IPS-18a (cell line): Measurements from ENCODE around the gene SPTB.

Experiments used
- H3K27ac ChIP-seq: one replicate; pipeline ENCODE4 v1.5.1; 2013; ENCODE audit warnings: low read length
- H3K27me3 ChIP-seq: one replicate; pipeline ENCODE4 v1.6.1; 2013; ENCODE audit warnings: mild to moderate bottlenecking, low read length; ENCODE audit not compliant: control insufficient read depth, insufficient read depth
- H3K36me3 ChIP-seq: one replicate; pipeline ENCODE4 v1.6.1; 2013; ENCODE audit warnings: low read depth, low read length; ENCODE audit not compliant: control insufficient read depth
- H3K4me1 ChIP-seq: one replicate; pipeline ENCODE4 v1.6.1; 2013; ENCODE audit warnings: low read depth, low read length; ENCODE audit not compliant: control insufficient read depth
- H3K4me3 ChIP-seq: one replicate; pipeline ENCODE4 v1.5.1; 2013; ENCODE audit warnings: low read length
- H3K9ac ChIP-seq: one replicate; pipeline ENCODE4 v1.6.1; 2013; ENCODE audit warnings: mild to moderate bottlenecking, low read length, moderate library complexity
- H3K9me3 ChIP-seq: one replicate; pipeline ENCODE4 v1.6.1; 2013; ENCODE audit warnings: low read depth, low read length; ENCODE audit not compliant: control insufficient read depth

Gene SPTB

DNA sequence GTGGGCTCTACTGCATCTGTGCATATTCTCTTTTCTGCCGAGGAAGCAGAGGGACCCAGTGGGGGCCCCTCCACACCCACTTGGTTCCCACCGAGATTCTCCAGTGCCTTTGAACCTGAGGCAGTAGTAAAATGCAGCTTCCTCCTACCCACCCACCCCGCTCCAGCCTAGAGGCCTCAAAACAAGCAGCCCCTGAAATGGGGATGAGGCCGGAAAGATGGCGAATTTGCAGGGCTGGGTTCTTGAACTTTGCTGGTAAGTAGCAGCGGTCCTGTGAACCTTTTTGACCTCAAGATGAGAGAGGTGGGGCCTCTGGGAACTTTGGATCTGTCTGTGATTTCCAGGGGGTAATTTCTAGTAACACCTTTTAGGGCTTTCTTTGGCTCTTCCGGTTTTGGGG, 160.1 kb downstream of the SPTB start:
- no peak overlapping the region for H3K4me3 ChIP-seq
- no peaks in the 10 kb centered on the region for H3K9me3 ChIP-seq
- H3K4me1 ChIP-seq, result peaks cover 88% of the 10 kb centered on the region
- H3K36me3 ChIP-seq, result no peaks in the 10 kb centered on the region
- H3K9ac ChIP-seq, result no peak overlapping the region
- no peak overlapping the region for H3K27ac ChIP-seq
- H3K27me3 ChIP-seq, result no peaks in the 10 kb centered on the region

DNA sequence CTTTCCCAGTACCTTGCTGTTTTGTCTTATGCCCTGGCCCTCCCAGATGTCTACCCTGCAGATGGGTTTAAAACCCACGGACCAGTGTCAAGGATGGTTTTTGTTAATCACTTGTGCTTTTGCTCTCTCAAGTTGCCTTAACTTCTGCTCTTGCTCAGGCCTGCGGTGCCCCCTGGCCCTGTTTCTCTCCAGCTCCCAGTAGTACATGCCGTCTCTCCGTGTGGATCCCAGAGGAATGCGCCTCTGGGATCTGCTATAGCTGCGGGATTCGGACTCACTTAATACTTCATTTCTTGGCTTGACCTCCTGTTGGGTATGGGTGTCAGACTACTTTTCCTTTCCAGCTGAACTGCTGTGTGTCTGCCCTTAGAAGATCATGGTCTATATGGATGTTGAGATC, 160.9 kb downstream of the SPTB start:
- Histone ChIP-seq H3K27me3 (no peaks in the 10 kb centered on the region), H3K36me3 (no peaks in the 10 kb centered on the region), H3K9me3 (no peaks in the 10 kb centered on the region), H3K4me1 (peaks cover 86% of the 10 kb centered on the region), H3K4me3 (no peak overlapping the region), H3K9ac (no peak overlapping the region), H3K27ac (no peak overlapping the region)

- Histone ChIP-seq H3K36me3 (no peaks in the 10 kb centered on the region), H3K4me1 (peaks cover 85% of the 10 kb centered on the region), H3K4me3 (no peak overlapping the region), H3K27ac (no peak overlapping the region), H3K27me3 (no peaks in the 10 kb centered on the region), H3K9me3 (peaks cover 7% of the 10 kb centered on the region), H3K9ac (no peak overlapping the region)
Observed at GRCh38 chr14:64717870-64718269, 161.8 kb downstream of the SPTB start.

GRCh38 chr14:64715628-64716412, 163.9 kb downstream of the SPTB start:
- Histone ChIP-seq H3K9ac (peak overlapping the region; percentile 16), H3K4me3 (peak overlapping the region; percentile 46), H3K27ac (no peak overlapping the region), H3K4me1 (peaks cover 68% of the 10 kb centered on the region), H3K9me3 (peaks cover 7% of the 10 kb centered on the region), H3K36me3 (no peaks in the 10 kb centered on the region), H3K27me3 (no peaks in the 10 kb centered on the region)

GRCh38 chr14:64715146-64715627, 164.5 kb downstream of the SPTB start:
- Histone ChIP-seq H3K36me3 (no peaks in the 10 kb centered on the region), H3K9ac (no peak overlapping the region), H3K4me1 (peaks cover 61% of the 10 kb centered on the region), H3K4me3 (peak overlapping the region; percentile 46), H3K9me3 (peaks cover 7% of the 10 kb centered on the region), H3K27ac (no peak overlapping the region), H3K27me3 (no peaks in the 10 kb centered on the region)

DNA sequence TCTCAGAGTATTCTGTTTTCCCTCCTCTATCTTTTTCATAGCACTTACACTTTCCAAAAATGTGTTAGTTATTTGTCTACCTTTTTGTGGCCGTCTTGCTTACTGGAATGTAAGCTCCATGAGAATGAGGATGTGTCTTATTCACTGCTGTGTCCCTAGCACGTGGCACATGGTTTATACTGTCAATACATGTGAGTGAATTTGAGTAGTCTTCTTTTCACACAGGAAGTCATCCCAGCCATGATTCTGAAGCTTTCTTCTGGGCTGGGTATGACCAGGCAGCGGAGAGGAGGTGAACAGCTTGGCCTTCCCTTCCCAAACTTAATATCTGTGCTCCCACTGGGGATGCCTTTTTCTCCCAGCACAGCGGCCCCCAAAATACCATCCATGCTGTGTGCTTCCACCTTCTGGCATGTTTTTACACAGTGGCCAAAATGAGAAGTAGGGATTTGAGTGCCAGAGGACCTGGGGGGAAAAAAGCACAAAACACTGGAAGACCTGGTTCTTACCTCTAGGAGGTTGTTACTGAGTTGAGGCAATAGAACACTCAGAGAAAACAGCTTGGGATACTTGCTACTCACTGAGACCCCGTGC, 165.2 kb downstream of the SPTB start:
- Histone ChIP-seq H3K27ac (no peak overlapping the region), H3K27me3 (no peaks in the 10 kb centered on the region), H3K9ac (no peak overlapping the region), H3K4me1 (peaks cover 61% of the 10 kb centered on the region), H3K4me3 (no peak overlapping the region), H3K9me3 (peaks cover 7% of the 10 kb centered on the region), H3K36me3 (no peaks in the 10 kb centered on the region)

GRCh38 chr14:64713677-64714076, 166.0 kb downstream of the SPTB start:
- peaks cover 7% of the 10 kb centered on the region for H3K9me3 ChIP-seq
- no peak overlapping the region for H3K27ac ChIP-seq
- H3K36me3 ChIP-seq, result no peaks in the 10 kb centered on the region
- no peaks in the 10 kb centered on the region for H3K27me3 ChIP-seq
- no peak overlapping the region for H3K9ac ChIP-seq
- no peak overlapping the region for H3K4me3 ChIP-seq
- peaks cover 61% of the 10 kb centered on the region for H3K4me1 ChIP-seq

DNA sequence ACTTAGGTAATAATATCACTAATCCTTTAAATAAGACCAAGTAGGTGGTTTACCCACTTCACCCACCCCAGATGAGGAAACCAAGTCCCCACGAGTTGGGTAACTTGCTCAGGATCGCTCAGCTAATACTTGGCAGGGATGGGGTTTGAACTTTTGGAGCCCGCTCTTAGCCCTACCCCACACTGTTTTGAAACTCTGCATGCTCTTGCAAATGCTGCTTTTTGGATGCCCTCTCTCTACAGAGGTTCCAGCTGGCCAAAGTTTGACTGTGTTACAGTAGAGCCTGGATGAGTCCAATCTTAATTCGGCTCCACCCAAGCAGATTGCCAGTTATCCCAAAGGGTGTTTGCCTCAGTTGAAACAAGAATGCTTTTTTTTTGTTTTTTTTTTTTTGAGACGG, 168.7 kb downstream of the SPTB start:
- H3K4me3 ChIP-seq, result no peak overlapping the region
- no peaks in the 10 kb centered on the region for H3K27me3 ChIP-seq
- peaks cover 61% of the 10 kb centered on the region for H3K4me1 ChIP-seq
- H3K9me3 ChIP-seq, result peaks cover 7% of the 10 kb centered on the region
- H3K36me3 ChIP-seq, result no peaks in the 10 kb centered on the region
- no peak overlapping the region for H3K27ac ChIP-seq
- H3K9ac ChIP-seq, result no peak overlapping the region

GRCh38 chr14:64709126-64709525, 170.6 kb downstream of the SPTB start:
- H3K9ac ChIP-seq, result no peak overlapping the region
- H3K4me1 ChIP-seq, result peaks cover 46% of the 10 kb centered on the region
- peak overlapping the region; percentile 71 for H3K4me3 ChIP-seq
- no peak overlapping the region for H3K27ac ChIP-seq
- no peaks in the 10 kb centered on the region for H3K27me3 ChIP-seq
- H3K36me3 ChIP-seq, result no peaks in the 10 kb centered on the region
- peaks cover 7% of the 10 kb centered on the region for H3K9me3 ChIP-seq

DNA sequence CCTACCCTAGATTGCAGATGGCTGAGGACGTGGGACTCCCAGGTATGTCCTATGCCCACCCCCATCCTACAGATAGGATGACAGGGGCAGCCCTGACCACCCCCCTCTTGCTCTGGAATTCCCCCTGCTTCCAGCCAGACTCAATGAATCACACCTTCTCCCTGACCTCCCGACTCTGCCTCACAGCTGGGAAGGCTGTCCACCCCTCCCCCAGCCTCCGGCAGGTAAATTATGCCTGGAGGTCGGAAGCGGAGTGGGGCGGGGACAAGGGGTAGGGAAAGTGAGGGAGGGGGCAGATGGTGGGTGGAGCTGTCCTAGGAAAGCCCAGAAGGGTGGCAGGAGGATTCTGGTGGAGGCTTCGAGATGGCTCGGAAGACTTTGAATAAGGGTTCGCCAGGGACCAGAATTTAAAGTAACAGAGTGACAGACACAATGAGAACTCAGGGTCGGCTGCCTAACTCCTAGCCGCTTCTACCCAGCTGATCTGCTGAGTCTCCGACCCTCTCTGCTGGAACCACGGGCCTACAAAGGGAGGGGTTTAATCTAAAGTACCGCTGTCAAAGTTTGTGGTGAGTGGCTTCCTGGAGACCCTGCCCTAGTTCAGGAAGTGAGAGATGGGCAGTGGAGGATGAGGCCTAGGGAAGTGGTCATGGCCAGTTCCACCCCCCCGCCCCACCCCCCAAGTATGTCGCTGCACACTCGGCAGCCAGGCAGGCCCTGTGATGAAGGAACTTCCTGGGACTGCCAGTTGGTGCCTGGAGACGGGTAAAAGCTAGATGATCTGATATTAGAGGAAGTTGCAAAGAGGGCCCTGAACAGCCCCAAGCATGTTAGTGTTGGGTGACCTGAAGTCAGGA, 171.3 kb downstream of the SPTB start:
- Histone ChIP-seq H3K4me3 (peak overlapping the region; percentile 71), H3K27me3 (peaks cover 3% of the 10 kb centered on the region), H3K9ac (no peak overlapping the region)

DNA sequence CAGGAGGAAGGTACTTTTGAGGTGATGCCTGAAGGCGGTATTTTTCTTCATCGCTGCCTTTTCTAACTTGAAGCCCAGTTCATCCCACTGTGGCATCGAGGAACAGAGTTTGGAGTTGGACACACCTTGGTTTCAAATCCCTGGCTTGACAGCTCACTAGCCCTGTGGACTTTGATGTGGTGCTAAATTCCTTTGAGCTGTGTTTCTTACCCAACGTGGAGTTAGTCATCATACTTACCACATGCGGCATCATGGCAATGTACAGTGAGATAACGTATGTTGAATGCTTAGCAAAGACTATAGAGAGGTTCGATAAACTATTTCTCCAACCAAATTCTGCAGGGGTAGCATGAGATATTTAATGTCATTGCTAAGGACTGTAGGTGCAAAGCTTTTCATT, 172.0 kb downstream of the SPTB start:
- peaks cover 46% of the 10 kb centered on the region for H3K4me1 ChIP-seq
- peak overlapping the region; percentile 71 for H3K4me3 ChIP-seq
- H3K36me3 ChIP-seq, result no peaks in the 10 kb centered on the region
- H3K27ac ChIP-seq, result no peak overlapping the region
- peaks cover 7% of the 10 kb centered on the region for H3K27me3 ChIP-seq
- no peak overlapping the region for H3K9ac ChIP-seq
- H3K9me3 ChIP-seq, result no peaks in the 10 kb centered on the region

More for the DNA sequence above, 171.3 kb downstream of the SPTB start:
- peaks cover 44% of the 10 kb centered on the region for H3K4me1 ChIP-seq
- no peak overlapping the region for H3K27ac ChIP-seq
- H3K36me3 ChIP-seq, result no peaks in the 10 kb centered on the region
- peaks cover 4% of the 10 kb centered on the region for H3K9me3 ChIP-seq
